Superior temporal gyrus (tissue), 1 donor: ENCODE data around the gene SLC1A3.

Source experiments
- DNase-seq: peaks from one replicate; pipeline ENCODE4 v3.0.0-alpha.2; 2016; ENCODE audit errors: extremely low spot score

Gene SLC1A3

GRCh38 chr5:36599986-36600779 is 6.2 kb upstream of the SLC1A3 start:
- DNase-seq = no peak

GRCh38 chr5:36600917-36601527 is 5.4 kb upstream of the SLC1A3 start:
- peak; percentile 91 for DNase-seq

- no peak for DNase-seq
Observed at GRCh38 chr5:36602704-36603321, 3.6 kb upstream of the SLC1A3 start.

- peak; percentile 73 for DNase-seq
Observed at GRCh38 chr5:36605241-36605640, 1.2 kb upstream of the SLC1A3 start.

- DNase-seq = no peak
Observed at GRCh38 chr5:36606036-36606427, 374 bp upstream of the SLC1A3 start.

- peak; percentile 88 for DNase-seq
Observed at GRCh38 chr5:36607114-36607571, 737 bp downstream of the SLC1A3 start.

GRCh38 chr5:36607838-36608783 is 1.7 kb downstream of the SLC1A3 start:
- DNase-seq = peak; percentile 72

GRCh38 chr5:36610621-36611020 is 4.2 kb downstream of the SLC1A3 start:
- DNase-seq = no peak

- peak; percentile 71 for DNase-seq
Observed at GRCh38 chr5:36611520-36612274, 5.3 kb downstream of the SLC1A3 start.

GRCh38 chr5:36613241-36613640 is 6.8 kb downstream of the SLC1A3 start:
- DNase-seq = no peak

GRCh38 chr5:36613771-36614656 is 7.6 kb downstream of the SLC1A3 start:
- DNase-seq = no peak

GRCh38 chr5:36614657-36615308 is 8.4 kb downstream of the SLC1A3 start:
- DNase-seq = no peak

- no peak for DNase-seq
Observed at GRCh38 chr5:36619012-36619635, 12.7 kb downstream of the SLC1A3 start.

- no peak for DNase-seq
Observed at GRCh38 chr5:36621985-36622384, 15.6 kb downstream of the SLC1A3 start.

GRCh38 chr5:36623832-36624231 is 17.4 kb downstream of the SLC1A3 start:
- no peak for DNase-seq

- no peak for DNase-seq
Observed at GRCh38 chr5:36624277-36624676, 17.9 kb downstream of the SLC1A3 start.

- DNase-seq = no peak
Observed at GRCh38 chr5:36628695-36629094, 22.3 kb downstream of the SLC1A3 start.

GRCh38 chr5:36629729-36630128 is 23.3 kb downstream of the SLC1A3 start:
- DNase-seq = no peak
